NCI-H510A treated with DMSO at 0.1 percent for 48 hours (cell line): ENCODE measurements around the gene DNMT3L.
"Not testable (repeated sequence)": the region's sequence is repeated elsewhere in the genome, so short reads cannot be mapped to it uniquely, and the experiment has no call there.

Experiments
- DNase-seq: peaks from one replicate; lab custom pipeline; 2025; lab: John Stamatoyannopoulos, UW

DNMT3L gene

GRCh38 chr21:44294391-44295162 is 32.9 kb upstream of the DNMT3L start:
- no peak for DNase-seq

- DNase-seq = no peak
Measured at GRCh38 chr21:44293551-44294231, 32.0 kb upstream of the DNMT3L start.

- DNase-seq = no peak
Measured at GRCh38 chr21:44292812-44293195, 31.1 kb upstream of the DNMT3L start.

GRCh38 chr21:44291936-44292811 is 30.5 kb upstream of the DNMT3L start:
- no peak for DNase-seq

- no peak for DNase-seq
Measured at GRCh38 chr21:44291078-44291935, 29.6 kb upstream of the DNMT3L start.

GRCh38 chr21:44290327-44291077 is 28.8 kb upstream of the DNMT3L start:
- DNase-seq = no peak

GRCh38 chr21:44289381-44290010 is 27.8 kb upstream of the DNMT3L start:
- DNase-seq = no peak

- no peak for DNase-seq
Measured at GRCh38 chr21:44288251-44289110, 26.8 kb upstream of the DNMT3L start.

- DNase-seq = no peak
Measured at GRCh38 chr21:44286716-44287632, 25.3 kb upstream of the DNMT3L start.

- DNase-seq = no peak
Measured at GRCh38 chr21:44286086-44286715, 24.5 kb upstream of the DNMT3L start.

- no peak for DNase-seq
Measured at GRCh38 chr21:44285138-44285992, 23.7 kb upstream of the DNMT3L start, which contains the start of gene AIRE. Gene AIRE (plus strand): TSS chr21:44285876. CDS start chr21:44286007, 131 bp downstream.

- DNase-seq = no peak
Measured at GRCh38 chr21:44283948-44284347, 22.3 kb upstream of the DNMT3L start.

- DNase-seq = not testable (repeated sequence)
Measured at GRCh38 chr21:44283211-44283785, 21.6 kb upstream of the DNMT3L start.

- DNase-seq = no peak
Measured at GRCh38 chr21:44282370-44282769, 20.7 kb upstream of the DNMT3L start.

GRCh38 chr21:44281801-44282200 is 20.1 kb upstream of the DNMT3L start:
- no peak for DNase-seq
